Measurements from ENCODE around the gene TAS1R1. TPM values are rescaled to one million over a fixed set of nuclear protein-coding genes. Genes with fewer than 3 reads are reported as not detected.

TAS1R1 gene
- polyA plus RNA-seq, 1 donor (not counting 4 experiments of a cell fraction or from before 2014, with no cell fraction given), result not detected

DNA sequence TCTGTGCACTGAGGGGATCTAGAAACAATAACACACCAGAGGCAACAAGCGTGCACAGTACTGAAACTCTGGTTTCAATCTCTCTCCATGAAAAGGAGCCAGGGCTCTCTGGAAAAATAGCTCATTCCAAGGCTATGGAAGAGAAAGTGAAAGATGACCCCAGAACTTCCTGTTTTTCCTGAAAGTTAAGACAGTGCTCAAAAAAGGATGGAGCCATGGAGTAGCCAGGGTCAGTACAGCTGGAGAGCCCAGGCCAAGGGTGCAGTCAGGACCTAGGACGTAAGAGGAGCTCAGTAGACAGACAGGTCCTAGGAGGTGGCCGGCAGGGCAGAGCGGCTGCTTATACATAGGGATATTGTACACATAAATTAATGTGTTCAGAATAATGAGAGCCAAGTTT lies 19.9 kb upstream of the TAS1R1 start:
- Histone ChIP-seq H3K27me3 (ENCODE audit: control insufficient read depth, extremely low read depth, insufficient read depth, low read length) (no peaks in the 10 kb centered on the region), H3K4me3 (ENCODE audit: control insufficient read depth in 2 of 3, extremely low read depth in 1 of 3, insufficient read depth in 2 of 3, low read depth in 1 of 3, low read length in 3 of 3) (no peak overlapping the region), H4K20me1 (ENCODE audit: control insufficient read depth, extremely low read depth, insufficient read depth, low read length) (no peaks in the 10 kb centered on the region), H3K4me2 (ENCODE audit: control insufficient read depth, extremely low read depth, insufficient read depth, low read depth, low read length) (no peak overlapping the region), H3K9me3 (ENCODE audit: control insufficient read depth, low read depth, low read length) (no peaks in the 10 kb centered on the region), H3K9me1 (ENCODE audit: control insufficient read depth, extremely low read depth, insufficient read depth, low read length) (no peaks in the 10 kb centered on the region), H3K27ac (ENCODE audit: control insufficient read depth, insufficient read depth, low read length) (no peak overlapping the region), H2AFZ (ENCODE audit: control insufficient read depth, low read length) (no peak overlapping the region), H3K4me1 (ENCODE audit: control insufficient read depth, extremely low read depth, insufficient read depth, low read length) (no peaks in the 10 kb centered on the region), H3K36me3 (ENCODE audit: control insufficient read depth in 2 of 2, extremely low read depth in 1 of 2, insufficient read depth in 2 of 2, low read length in 2 of 2) (peaks cover 28 to 34% of the 10 kb centered on the region in 2 experiments), H3K9ac (ENCODE audit: control insufficient read depth, extremely low read depth, insufficient read depth, low read length) (no peak overlapping the region), H3K79me2 (ENCODE audit: control insufficient read depth, insufficient read depth, low read length) (no peaks in the 10 kb centered on the region)
- TF ChIP-seq, protein P1, sequence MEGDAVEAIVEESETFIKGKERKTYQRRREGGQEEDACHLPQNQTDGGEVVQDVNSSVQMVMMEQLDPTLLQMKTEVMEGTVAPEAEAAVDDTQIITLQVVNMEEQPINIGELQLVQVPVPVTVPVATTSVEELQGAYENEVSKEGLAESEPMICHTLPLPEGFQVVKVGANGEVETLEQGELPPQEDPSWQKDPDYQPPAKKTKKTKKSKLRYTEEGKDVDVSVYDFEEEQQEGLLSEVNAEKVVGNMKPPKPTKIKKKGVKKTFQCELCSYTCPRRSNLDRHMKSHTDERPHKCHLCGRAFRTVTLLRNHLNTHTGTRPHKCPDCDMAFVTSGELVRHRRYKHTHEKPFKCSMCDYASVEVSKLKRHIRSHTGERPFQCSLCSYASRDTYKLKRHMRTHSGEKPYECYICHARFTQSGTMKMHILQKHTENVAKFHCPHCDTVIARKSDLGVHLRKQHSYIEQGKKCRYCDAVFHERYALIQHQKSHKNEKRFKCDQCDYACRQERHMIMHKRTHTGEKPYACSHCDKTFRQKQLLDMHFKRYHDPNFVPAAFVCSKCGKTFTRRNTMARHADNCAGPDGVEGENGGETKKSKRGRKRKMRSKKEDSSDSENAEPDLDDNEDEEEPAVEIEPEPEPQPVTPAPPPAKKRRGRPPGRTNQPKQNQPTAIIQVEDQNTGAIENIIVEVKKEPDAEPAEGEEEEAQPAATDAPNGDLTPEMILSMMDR (optimal IDR thresholded peaks at IDR 0.05 in 1 of 3, IDR thresholded peaks at IDR 0.05 in 1 of 3, conservative IDR thresholded peaks at IDR 0.05 in 1 of 3; ENCODE audit: extremely low read depth in 1 of 3, insufficient read depth in 2 of 3, low read length in 3 of 3), result no peak
- no peak for TF ChIP-seq EZH2 (IDR thresholded peaks at IDR 0.05; ENCODE audit: low read length)
- DNase-seq (ENCODE audit: low read depth, low spot score) (no peak), FAIRE-seq (no peak)
- dilution Hi-C loops (cut with MboI; ENCODE audit: extremely low pct_ligation_motif_present, low sequenced_read_pairs), result no loop called here

DNA sequence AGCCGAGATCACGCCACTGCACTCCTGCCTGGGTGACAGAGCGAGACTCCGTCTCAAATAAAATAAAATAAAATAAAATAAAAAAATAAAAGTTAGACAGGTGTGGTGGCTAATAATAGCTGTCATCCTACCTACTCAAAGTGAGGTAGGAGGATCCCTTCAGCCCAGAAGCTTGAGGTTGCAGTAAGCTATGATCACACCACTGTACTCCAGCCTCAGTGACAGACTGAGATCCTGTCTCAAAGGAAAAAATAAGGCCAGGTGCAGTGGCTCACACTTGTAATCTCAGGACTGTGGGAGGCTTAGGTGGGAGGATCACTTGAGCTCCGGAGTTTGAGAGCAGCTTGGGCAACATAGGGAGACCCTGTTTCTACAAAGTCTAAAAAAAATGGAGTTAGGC lies 18.8 kb upstream of the TAS1R1 start:
- DNase-seq (ENCODE audit: low read depth, low spot score) (no peak), FAIRE-seq (no peak)
- Histone ChIP-seq H3K79me2 (ENCODE audit: control insufficient read depth, insufficient read depth, low read length) (no peaks in the 10 kb centered on the region), H3K4me2 (ENCODE audit: control insufficient read depth, extremely low read depth, insufficient read depth, low read depth, low read length) (no peak overlapping the region), H3K4me3 (ENCODE audit: control insufficient read depth in 2 of 3, extremely low read depth in 1 of 3, insufficient read depth in 2 of 3, low read depth in 1 of 3, low read length in 3 of 3) (no peak overlapping the region), H3K9me3 (ENCODE audit: control insufficient read depth, low read depth, low read length) (no peaks in the 10 kb centered on the region), H4K20me1 (ENCODE audit: control insufficient read depth, extremely low read depth, insufficient read depth, low read length) (no peaks in the 10 kb centered on the region), H2AFZ (ENCODE audit: control insufficient read depth, low read length) (no peak overlapping the region), H3K4me1 (ENCODE audit: control insufficient read depth, extremely low read depth, insufficient read depth, low read length) (no peaks in the 10 kb centered on the region), H3K9ac (ENCODE audit: control insufficient read depth, extremely low read depth, insufficient read depth, low read length) (no peak overlapping the region), H3K36me3 (ENCODE audit: control insufficient read depth in 2 of 2, extremely low read depth in 1 of 2, insufficient read depth in 2 of 2, low read length in 2 of 2) (peaks cover 19 to 29% of the 10 kb centered on the region in 2 experiments), H3K27me3 (ENCODE audit: control insufficient read depth, extremely low read depth, insufficient read depth, low read length) (no peaks in the 10 kb centered on the region), H3K9me1 (ENCODE audit: control insufficient read depth, extremely low read depth, insufficient read depth, low read length) (no peaks in the 10 kb centered on the region), H3K27ac (ENCODE audit: control insufficient read depth, insufficient read depth, low read length) (no peak overlapping the region)
- TF ChIP-seq, protein P1 (optimal IDR thresholded peaks at IDR 0.05 in 1 of 3, IDR thresholded peaks at IDR 0.05 in 1 of 3, conservative IDR thresholded peaks at IDR 0.05 in 1 of 3; ENCODE audit: extremely low read depth in 1 of 3, insufficient read depth in 2 of 3, low read length in 3 of 3), result no peak
- no peak for TF ChIP-seq EZH2 (IDR thresholded peaks at IDR 0.05; ENCODE audit: low read length)
- dilution Hi-C loops (cut with MboI; ENCODE audit: extremely low pct_ligation_motif_present, low sequenced_read_pairs), result no loop called here
